HepG2 (cell line): ENCODE data around the gene SLC45A2.

Experiments used
- CTCF ChIP-seq: sonication (generic); formaldehyde crosslinking; IDR thresholded peaks from 2 replicates; pipeline ENCODE4 v1.5.0; 2020; ENCODE audit warnings: mild to moderate bottlenecking, missing genetic modification reagents, moderate library complexity
- ISX ChIP-seq: sonication (generic); formaldehyde crosslinking; conservative IDR thresholded peaks from 2 replicates; pipeline ENCODE4 v1.5.0; 2020; ENCODE audit warnings: missing genetic modification reagents
- PRPF4 ChIP-seq: fragments of 200-400 bp; formaldehyde crosslinking; IDR thresholded peaks from 2 replicates; pipeline ENCODE4 v1.6.1; 2016; ENCODE audit warnings: low read length, low read depth; ENCODE audit not compliant: poor library complexity, severe bottlenecking
- RAD21 ChIP-seq: fragments of 450-650 bp; formaldehyde crosslinking; IDR thresholded peaks from 2 replicates; pipeline ENCODE4 v1.5.0; 2020; ENCODE audit warnings: mild to moderate bottlenecking
- RERE ChIP-seq: IDR thresholded peaks from 2 replicates; pipeline ENCODE4 v1.6.1; 2016; ENCODE audit warnings: low read depth, missing genetic modification reagents, missing compliant biosample characterization
- RXRA ChIP-seq: sonication (generic); formaldehyde crosslinking; IDR thresholded peaks from 2 replicates; pipeline ENCODE4 v1.5.1; 2020; ENCODE audit warnings: missing genetic modification reagents
- ZBTB37 ChIP-seq: sonication (generic); formaldehyde crosslinking; IDR thresholded peaks from 2 replicates; pipeline ENCODE4 v1.4.0; 2020; ENCODE audit warnings: mild to moderate bottlenecking, missing genetic modification reagents
- ZKSCAN5 ChIP-seq: sonication (generic); formaldehyde crosslinking; IDR thresholded peaks from 2 replicates; pipeline ENCODE4 v1.5.1; 2020; ENCODE audit warnings: mild to moderate bottlenecking, missing genetic modification reagents
- ZNF260 ChIP-seq: sonication (generic); formaldehyde crosslinking; IDR thresholded peaks from 2 replicates; pipeline ENCODE4 v1.4.0; 2020; ENCODE audit warnings: missing genetic modification reagents, low read depth, mild to moderate bottlenecking, borderline replicate concordance

- TF ChIP-seq RERE (CRISPR knock-in tag) = no peak
- TF ChIP-seq ZNF260 (CRISPR knock-in tag) = no peak
- no peak for TF ChIP-seq RAD21 (CRISPR knock-in tag)
- no peak for TF ChIP-seq ISX (CRISPR knock-in tag)
- no peak for TF ChIP-seq RXRA (CRISPR knock-in tag)
- no peak for TF ChIP-seq PRPF4
- no peak for TF ChIP-seq CTCF (CRISPR knock-in tag)
- TF ChIP-seq ZBTB37 (CRISPR knock-in tag) = no peak
- TF ChIP-seq ZKSCAN5 (CRISPR knock-in tag) = no peak
Observed at GRCh38 chr5:34026089-34026761, 41.7 kb upstream of the SLC45A2 start.
